HepG2 (cell line): ENCODE measurements around the gene GPR107. TPM values are rescaled to one million over a fixed set of nuclear protein-coding genes. Genes with fewer than 3 reads are reported as not detected.

Source experiments
- AHDC1 ChIP-seq: sonication (generic); formaldehyde crosslinking; IDR thresholded peaks from 2 replicates; pipeline ENCODE4 v1.5.1; 2020; ENCODE audit warnings: mild to moderate bottlenecking, missing genetic modification reagents, borderline replicate concordance
- AHR ChIP-seq: IDR thresholded peaks from 2 replicates; pipeline ENCODE4 v1.6.1; 2018; ENCODE audit warnings: missing genetic modification reagents, missing compliant biosample characterization
- ATF4 ChIP-seq, 2 experiments: fragments of 450-650 bp in 1 of 2; sonication (generic) in 1 of 2; formaldehyde crosslinking; IDR thresholded peaks; 2 replicates each; pipeline versions ENCODE4 v1.5.0 to v1.8.0; 2020 to 2022; ENCODE audit warnings: mild to moderate bottlenecking in 1 of 2, missing genetic modification reagents in 1 of 2
- CREB3 ChIP-seq: sonication (generic); formaldehyde crosslinking; IDR thresholded peaks from 2 replicates; pipeline ENCODE4 v1.5.0; 2020; ENCODE audit warnings: missing genetic modification reagents
- FOXO1 ChIP-seq: sonication (generic); formaldehyde crosslinking; IDR thresholded peaks from 2 replicates; pipeline ENCODE4 v1.4.0; 2020; ENCODE audit warnings: missing genetic modification reagents
- LCORL ChIP-seq, 2 experiments: fragments of 450-650 bp in 1 of 2; sonication (generic) in 1 of 2; formaldehyde crosslinking in 1 of 2; IDR thresholded peaks; 2 replicates each; pipeline versions ENCODE4 v1.5.0 to v1.6.1; 2017 to 2020; ENCODE audit warnings: antibody characterized with exemption in 1 of 2, missing genetic modification reagents in 1 of 2
- NCOR1 ChIP-seq: fragments of 200-600 bp; sonication (generic); IDR thresholded peaks from 2 replicates; pipeline ENCODE4 v1.7.0; 2017; ENCODE audit warnings: antibody characterized with exemption, low read length, borderline replicate concordance
- NR2F2 ChIP-seq: IDR thresholded peaks from 2 replicates; pipeline ENCODE4 v1.6.1; 2012; ENCODE audit warnings: low read depth, inconsistent platforms, borderline replicate concordance
- TBX2 ChIP-seq: sonication (generic); formaldehyde crosslinking; IDR thresholded peaks from 2 replicates; pipeline ENCODE4 v1.5.0; 2020; ENCODE audit warnings: missing genetic modification reagents, mild to moderate bottlenecking, borderline replicate concordance
- ZBTB26 ChIP-seq: IDR thresholded peaks from 2 replicates; pipeline ENCODE4 v1.6.1; 2016; ENCODE audit warnings: missing compliant biosample characterization, missing genetic modification reagents, borderline replicate concordance
- ZHX2 ChIP-seq, 2 experiments: sonication (generic) in 1 of 2; formaldehyde crosslinking in 1 of 2; IDR thresholded peaks; 2 replicates each; pipeline versions ENCODE4 v1.6.1 to v1.9.0; 2014 to 2022; ENCODE audit warnings: antibody characterized with exemption in 1 of 2, borderline replicate concordance in 1 of 2, inconsistent platforms in 1 of 2, low read depth in 1 of 2, missing genetic modification reagents in 1 of 2
- ZNF20 ChIP-seq: sonication (generic); formaldehyde crosslinking; IDR thresholded peaks from 2 replicates; pipeline ENCODE4 v1.4.0; 2020; ENCODE audit warnings: mild to moderate bottlenecking, moderate library complexity, missing genetic modification reagents
- ZNF703 ChIP-seq: sonication (generic); formaldehyde crosslinking; IDR thresholded peaks from 2 replicates; pipeline ENCODE4 v1.5.1; 2020; ENCODE audit warnings: missing genetic modification reagents, mild to moderate bottlenecking, moderate library complexity, borderline replicate concordance
- polyA plus RNA-seq, 8 experiments: library from polyadenylated mRNA; depleted of rRNA in 3 of 8; stranded (reverse) in 7 of 8; unstranded in 1 of 8; fragments of >200 nt; fragmentation: Illumina TruSeq in 4 of 8; extraction: Trizol in 4 of 8; gene quantifications; 2 replicates each; pipeline versions ENCODE4 v1.2.1 to v1.2.3, GENCODE V29; 2011 to 2016; ENCODE audit warnings: low read depth in 4 of 8, missing spikeins in 1 of 8, mixed read lengths in 1 of 8; ENCODE audit not compliant: insufficient read depth in 1 of 8
- total RNA-seq, 5 experiments: library from RNA; depleted of rRNA; stranded (reverse); fragments of >200 nt; fragmentation: Illumina TruSeq; extraction: Trizol; gene quantifications; 2 replicates each; pipeline ENCODE4 v1.2.3, GENCODE V29; 2016; ENCODE audit warnings: low read depth in 1 of 5

Gene GPR107
- total and polyA plus RNA-seq, 2 of the 13 experiments (the other 11 are each of a cell fraction or from before 2014, with no cell fraction given): 22.5 to 24.4 TPM

- no peak for TF ChIP-seq ZNF703 (CRISPR knock-in tag)
- TF ChIP-seq AHDC1 (CRISPR knock-in tag): no peak
- peak; percentile 60; the same call in 1 of the 2 replicates for TF ChIP-seq NCOR1
- no peak for TF ChIP-seq CREB3 (CRISPR knock-in tag)
- no peak for TF ChIP-seq LCORL (IDR thresholded peaks at IDR 0.05)
- TF ChIP-seq LCORL (CRISPR knock-in tag; IDR thresholded peaks at IDR 0.05): 0 out of 2 replicates have a peak, but pooled peaks have one; percentile 35
- TF ChIP-seq FOXO1: no peak
- no peak for TF ChIP-seq ATF4 (CRISPR knock-in tag; IDR thresholded peaks at IDR 0.05)
- no peak for TF ChIP-seq ZBTB26 (CRISPR knock-in tag)
- no peak for TF ChIP-seq ZHX2 (IDR thresholded peaks at IDR 0.05; ENCODE audit: low read depth)
- no peak for TF ChIP-seq ZHX2 (CRISPR knock-in tag; IDR thresholded peaks at IDR 0.05; ENCODE audit: borderline replicate concordance)
- TF ChIP-seq ZNF20 (CRISPR knock-in tag): no peak
- no peak for TF ChIP-seq AHR (CRISPR knock-in tag)
- TF ChIP-seq NR2F2: no peak
- peak; percentile 44; the same call in 1 of the 2 replicates for TF ChIP-seq TBX2
Observed at GRCh38 chr9:130008538-130008937, 45.2 kb upstream of the GPR107 start (continued).
